G401.6 (cell line): ENCODE data around the gene ZMYM3.

Experiments used
- FAIRE-seq: peaks from 2 replicates; lab custom pipeline; 2012; peaks lifted over from hg19 to GRCh38; lab: Jason Lieb, UNC

ZMYM3 gene

GRCh38 chrX:71214152-71214551, 39.8 kb downstream of the ZMYM3 start:
- FAIRE-seq, result no peak

GRCh38 chrX:71212536-71212935, 41.4 kb downstream of the ZMYM3 start:
- FAIRE-seq, result no peak

- no peak for FAIRE-seq
Observed at GRCh38 chrX:71210816-71211215, 43.1 kb downstream of the ZMYM3 start.

- no peak for FAIRE-seq
Observed at GRCh38 chrX:71199252-71200008, 54.5 kb downstream of the ZMYM3 start.

- no peak for FAIRE-seq
Observed at GRCh38 chrX:71198066-71198465, 55.9 kb downstream of the ZMYM3 start.

- no peak for FAIRE-seq
Observed at GRCh38 chrX:71195964-71196649, 57.8 kb downstream of the ZMYM3 start.

GRCh38 chrX:71191248-71191647, 62.7 kb downstream of the ZMYM3 start:
- no peak for FAIRE-seq
